ENCODE measurements around the gene GPBP1L1.
A peak's percentile ranks its signal among the peaks of the same experiment; 100 is the strongest.
"Not testable (repeated sequence)": the region's sequence is repeated elsewhere in the genome, so short reads cannot be mapped to it uniquely, and the experiment has no call there.

GPBP1L1 gene

GRCh38 chr1:45686288-45687013, at the start of gene GPBP1L1:
GPBP1L1 (minus strand) TSS chr1:45686533; CDS start chr1:45659087, 27,446 bp downstream.
- peak; percentile 84 to 88 for DNase-seq (ENCODE audit: low read depth in 2 of 2)

- no peak for DNase-seq (ENCODE audit: low read depth in 2 of 2)
Observed at GRCh38 chr1:45730780-45731319, 44.5 kb upstream of the GPBP1L1 start.

- no peak for DNase-seq (ENCODE audit: low read depth in 2 of 2)
Observed at GRCh38 chr1:45730075-45730779, 43.9 kb upstream of the GPBP1L1 start.

- not testable (repeated sequence) for DNase-seq (ENCODE audit: low read depth in 2 of 2)
Observed at GRCh38 chr1:45726007-45726406, 39.7 kb upstream of the GPBP1L1 start.

- no peak for DNase-seq (ENCODE audit: low read depth in 2 of 2)
Observed at GRCh38 chr1:45723248-45723930, 37.1 kb upstream of the GPBP1L1 start.

GRCh38 chr1:45722809-45723208, 36.5 kb upstream of the GPBP1L1 start:
- peak in 1 of 2 experiments; percentile 5 for DNase-seq (ENCODE audit: low read depth in 2 of 2)

GRCh38 chr1:45721207-45721606, 34.9 kb upstream of the GPBP1L1 start:
- peak; percentile 21 to 27 for DNase-seq (ENCODE audit: low read depth in 2 of 2)

- no peak for DNase-seq (ENCODE audit: low read depth in 2 of 2)
Observed at GRCh38 chr1:45718289-45718688, 32.0 kb upstream of the GPBP1L1 start.

GRCh38 chr1:45717386-45717785, 31.1 kb upstream of the GPBP1L1 start:
- not testable (repeated sequence) for DNase-seq (ENCODE audit: low read depth in 2 of 2)

GRCh38 chr1:45716700-45717099, 30.4 kb upstream of the GPBP1L1 start:
- DNase-seq (ENCODE audit: low read depth in 2 of 2) = no peak

- DNase-seq (ENCODE audit: low read depth in 2 of 2) = no peak
Observed at GRCh38 chr1:45713711-45714110, 27.4 kb upstream of the GPBP1L1 start.

- no peak for DNase-seq (ENCODE audit: low read depth in 2 of 2)
Observed at GRCh38 chr1:45704637-45705036, 18.3 kb upstream of the GPBP1L1 start.

- DNase-seq (ENCODE audit: low read depth in 2 of 2) = no peak
Observed at GRCh38 chr1:45694823-45695222, 8.5 kb upstream of the GPBP1L1 start.

GRCh38 chr1:45693811-45694210, 7.5 kb upstream of the GPBP1L1 start:
- not testable (repeated sequence) for DNase-seq (ENCODE audit: low read depth in 2 of 2)

GRCh38 chr1:45687754-45688740, 1.7 kb upstream of the GPBP1L1 start, which contains the start of gene TMEM69:
TMEM69 (plus strand) TSS chr1:45688181; CDS start chr1:45691069, 2,888 bp downstream.
- peak; percentile 82 for DNase-seq (ENCODE audit: low read depth in 2 of 2)

- peak; percentile 97 to 98 for DNase-seq (ENCODE audit: low read depth in 2 of 2)
Observed at GRCh38 chr1:45687014-45687753, 851 bp upstream of the GPBP1L1 start.

GRCh38 chr1:45686015-45686287, 382 bp downstream of the GPBP1L1 start:
- DNase-seq (ENCODE audit: low read depth in 2 of 2) = no peak

GRCh38 chr1:45685308-45686014, 872 bp downstream of the GPBP1L1 start:
- no peak for DNase-seq (ENCODE audit: low read depth in 2 of 2)

GRCh38 chr1:45684402-45684801, 1.9 kb downstream of the GPBP1L1 start:
- DNase-seq (ENCODE audit: low read depth in 2 of 2) = no peak

GRCh38 chr1:45682942-45683341, 3.4 kb downstream of the GPBP1L1 start:
- no peak for DNase-seq (ENCODE audit: low read depth in 2 of 2)
